ENCODE data around the gene CLK3.

CLK3 gene

DNA sequence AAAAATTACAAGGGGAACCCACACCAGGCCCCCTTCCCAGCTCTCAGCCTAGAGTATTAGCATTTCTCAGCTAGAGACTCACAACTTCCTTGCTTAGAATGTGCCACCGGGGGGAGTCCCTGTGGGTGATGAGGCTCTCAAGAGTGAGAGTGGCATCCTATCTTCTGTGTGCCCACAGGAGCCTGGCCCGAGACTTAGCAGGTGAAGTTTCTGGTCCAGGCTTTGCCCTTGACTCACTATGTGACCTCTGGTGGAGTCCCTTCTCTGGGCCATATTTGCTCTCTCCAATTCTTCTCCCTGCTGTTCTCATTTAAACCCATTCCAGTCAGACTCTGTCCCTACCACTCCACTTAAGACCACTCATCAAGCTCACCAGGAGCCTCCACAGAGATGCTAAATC, 18.1 kb downstream of the CLK3 start:
- in situ Hi-C loops (cut with HindIII; ENCODE audit: low sequenced_read_pairs): no loop called here
- TF ChIP-seq, protein P1, sequence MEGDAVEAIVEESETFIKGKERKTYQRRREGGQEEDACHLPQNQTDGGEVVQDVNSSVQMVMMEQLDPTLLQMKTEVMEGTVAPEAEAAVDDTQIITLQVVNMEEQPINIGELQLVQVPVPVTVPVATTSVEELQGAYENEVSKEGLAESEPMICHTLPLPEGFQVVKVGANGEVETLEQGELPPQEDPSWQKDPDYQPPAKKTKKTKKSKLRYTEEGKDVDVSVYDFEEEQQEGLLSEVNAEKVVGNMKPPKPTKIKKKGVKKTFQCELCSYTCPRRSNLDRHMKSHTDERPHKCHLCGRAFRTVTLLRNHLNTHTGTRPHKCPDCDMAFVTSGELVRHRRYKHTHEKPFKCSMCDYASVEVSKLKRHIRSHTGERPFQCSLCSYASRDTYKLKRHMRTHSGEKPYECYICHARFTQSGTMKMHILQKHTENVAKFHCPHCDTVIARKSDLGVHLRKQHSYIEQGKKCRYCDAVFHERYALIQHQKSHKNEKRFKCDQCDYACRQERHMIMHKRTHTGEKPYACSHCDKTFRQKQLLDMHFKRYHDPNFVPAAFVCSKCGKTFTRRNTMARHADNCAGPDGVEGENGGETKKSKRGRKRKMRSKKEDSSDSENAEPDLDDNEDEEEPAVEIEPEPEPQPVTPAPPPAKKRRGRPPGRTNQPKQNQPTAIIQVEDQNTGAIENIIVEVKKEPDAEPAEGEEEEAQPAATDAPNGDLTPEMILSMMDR (IDR thresholded peaks at IDR 0.05; ENCODE audit: low read depth, low read length): no peak
- H3K4me3 ChIP-seq (ENCODE audit: low read depth, low read length): no peak overlapping the region
- no peak for DNase-seq (ENCODE audit: low read depth, low spot score)

DNA sequence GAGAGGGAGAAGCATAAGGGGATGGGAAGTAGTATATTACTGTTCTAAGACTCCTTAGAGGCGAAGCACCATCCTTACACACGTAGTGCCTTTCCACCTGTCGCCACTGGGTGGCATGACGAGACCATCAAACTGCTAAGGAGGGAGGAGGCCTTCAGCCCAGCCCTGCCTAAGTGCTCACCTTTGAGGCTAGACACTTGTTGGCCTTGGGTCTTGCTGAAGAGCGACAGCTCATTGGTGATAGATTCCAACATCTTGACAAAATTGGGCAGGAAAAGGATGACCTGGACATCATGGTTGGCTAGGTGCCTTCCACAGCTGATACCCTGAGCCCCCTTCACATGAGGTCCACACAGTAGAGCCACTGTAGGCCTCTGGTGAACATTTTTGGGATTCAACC, 19.6 kb downstream of the CLK3 start:
- in situ Hi-C loops (cut with HindIII; ENCODE audit: low sequenced_read_pairs): no loop called here
- TF ChIP-seq, protein P1 (IDR thresholded peaks at IDR 0.05; ENCODE audit: low read depth, low read length): peak; percentile 88
- H3K4me3 ChIP-seq (ENCODE audit: low read depth, low read length): no peak overlapping the region
- peak; percentile 55 for DNase-seq (ENCODE audit: low read depth, low spot score)

DNA sequence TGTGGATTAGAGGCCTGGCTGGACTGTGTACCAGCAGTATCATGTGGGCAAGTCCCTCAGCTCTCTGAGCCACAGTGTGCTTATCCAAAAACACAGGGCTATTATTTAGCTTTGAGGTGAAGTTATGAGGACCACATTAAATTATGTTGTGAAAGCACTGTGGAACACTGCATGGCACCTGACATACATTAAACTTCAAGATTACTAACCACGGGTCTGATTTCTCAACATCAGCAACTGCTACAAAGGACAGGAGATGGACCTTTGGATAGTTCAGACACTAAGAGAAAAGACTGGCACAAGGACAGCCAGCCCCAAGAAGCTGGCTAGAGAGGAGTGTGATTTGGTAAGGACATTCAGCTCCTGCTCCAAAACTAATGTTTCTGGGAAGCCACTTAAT, 21.3 kb downstream of the CLK3 start:
- in situ Hi-C loops (cut with HindIII; ENCODE audit: low sequenced_read_pairs): no loop called here
- no peak for DNase-seq (ENCODE audit: low read depth, low spot score)
- TF ChIP-seq, protein P1 (IDR thresholded peaks at IDR 0.05; ENCODE audit: low read depth, low read length): no peak
- no peak overlapping the region for H3K4me3 ChIP-seq (ENCODE audit: low read depth, low read length)

- in situ Hi-C loops (cut with HindIII; ENCODE audit: low sequenced_read_pairs): no loop called here
- TF ChIP-seq, protein P1 (IDR thresholded peaks at IDR 0.05; ENCODE audit: low read depth, low read length): no peak
- no peak for DNase-seq (ENCODE audit: low read depth, low spot score)
- H3K4me3 ChIP-seq (ENCODE audit: low read depth, low read length): no peak overlapping the region
Measured at GRCh38 chr15:74641151-74641550, 25.5 kb downstream of the CLK3 start.

GRCh38 chr15:74642348-74642733, 26.7 kb downstream of the CLK3 start:
- TF ChIP-seq, protein P1 (IDR thresholded peaks at IDR 0.05; ENCODE audit: low read depth, low read length): no peak
- no peak overlapping the region for H3K4me3 ChIP-seq (ENCODE audit: low read depth, low read length)
- DNase-seq (ENCODE audit: low read depth, low spot score): no peak
- in situ Hi-C loops (cut with HindIII; ENCODE audit: low sequenced_read_pairs): no loop called here

GRCh38 chr15:74642734-74643664, 27.4 kb downstream of the CLK3 start:
- TF ChIP-seq, protein P1 (IDR thresholded peaks at IDR 0.05; ENCODE audit: low read depth, low read length): no peak
- DNase-seq (ENCODE audit: low read depth, low spot score): peak; percentile 63
- no peak overlapping the region for H3K4me3 ChIP-seq (ENCODE audit: low read depth, low read length)
- in situ Hi-C loops (cut with HindIII; ENCODE audit: low sequenced_read_pairs): no loop called here

All from astrocyte of the spinal cord (primary cell).